IPS DF 6.9 (cell line): ENCODE results near the gene PIP5K1B.

Source experiments
- DNase-seq: peaks from one replicate; pipeline ENCODE4 v3.0.0-alpha.2; 2013; ENCODE audit warnings: low read depth, low spot score
- H3K27ac ChIP-seq: one replicate; pipeline ENCODE4 v1.5.1; 2013; ENCODE audit warnings: low read length, control low read depth
- H3K27me3 ChIP-seq: 2 replicates; pipeline ENCODE4 v1.6.1; 2013; ENCODE audit warnings: mild to moderate bottlenecking, low read length; ENCODE audit not compliant: control insufficient read depth, insufficient read depth
- H3K36me3 ChIP-seq: 2 replicates; pipeline ENCODE4 v1.6.1; 2013; ENCODE audit warnings: low read length; ENCODE audit not compliant: control insufficient read depth, insufficient read depth
- H3K4me1 ChIP-seq: 2 replicates; pipeline ENCODE4 v1.6.1; 2013; ENCODE audit warnings: low read length; ENCODE audit not compliant: control insufficient read depth, insufficient read depth
- H3K4me3 ChIP-seq: 2 replicates; pipeline ENCODE4 v1.5.1; 2013; ENCODE audit warnings: mild to moderate bottlenecking, low read length
- H3K9me3 ChIP-seq: 2 replicates; pipeline ENCODE4 v1.6.1; 2013; ENCODE audit warnings: low read length, inconsistent platforms; ENCODE audit not compliant: control insufficient read depth, insufficient read depth
- WGBS: extraction: QIAGEN DNeasy Blood & Tissue Kit; methylation state at CpG from one replicate; pipeline ENCODE4 v1.1.7; 2013; ENCODE audit warnings: mixed read lengths, missing lambda C conversion rate; ENCODE audit not compliant: insufficient read length, insufficient coverage; 5-methylcytosine and 5-hydroxymethylcytosine counted together

PIP5K1B gene

DNA sequence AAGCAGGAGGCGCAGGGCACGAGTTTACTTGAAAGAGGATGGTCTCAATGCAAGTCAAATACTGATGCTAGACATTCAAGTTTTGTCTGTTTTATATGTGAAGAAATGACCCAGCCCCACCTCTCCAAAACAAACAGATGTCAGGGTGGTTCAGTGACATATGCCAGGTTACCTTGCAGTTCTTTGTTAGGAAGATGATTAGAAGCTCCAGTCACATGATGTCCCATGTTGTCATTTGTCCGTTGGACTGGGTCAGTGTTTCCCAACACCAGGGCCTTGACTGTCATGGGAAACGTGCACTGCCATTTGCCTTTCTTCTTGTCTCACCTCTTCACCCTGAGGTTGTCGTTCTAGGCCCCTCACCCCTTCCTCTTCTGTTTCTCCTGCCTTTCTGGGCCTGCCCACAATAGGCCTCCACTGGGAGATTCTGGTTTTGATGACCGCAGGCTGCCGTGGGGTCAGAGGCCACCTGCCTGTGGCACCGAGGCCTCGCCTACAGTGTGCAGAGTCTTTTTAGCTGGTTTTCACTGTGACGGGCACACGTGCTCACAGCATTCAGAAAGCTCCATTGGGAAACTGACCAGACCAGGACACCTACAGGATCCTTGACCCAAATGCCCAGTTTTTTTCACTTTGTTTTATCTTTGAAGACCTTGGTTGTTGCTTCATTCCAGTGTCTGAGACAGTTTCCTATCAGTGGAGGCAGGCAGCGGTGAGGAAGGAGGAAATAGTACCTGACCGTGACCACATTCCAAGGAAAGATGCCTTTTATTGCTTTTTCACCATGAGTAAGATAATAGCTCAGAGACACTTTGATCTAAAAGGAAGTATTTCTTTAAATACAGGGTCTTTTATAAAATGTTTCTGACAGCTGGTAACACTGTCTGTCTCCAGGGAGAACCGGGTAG lies 123.1 kb downstream of the PIP5K1B start:
- no peaks in the 10 kb centered on the region; the same call in 1 of the 2 replicates for H3K4me1 ChIP-seq
- no peaks in the 10 kb centered on the region for H3K9me3 ChIP-seq
- no peak for DNase-seq
- no peaks in the 10 kb centered on the region for H3K36me3 ChIP-seq
- no peaks in the 10 kb centered on the region for H3K27me3 ChIP-seq
- 100% methylated on average over 1 of the region's 14 CpGs for WGBS
- H3K4me3 ChIP-seq = no peak overlapping the region
- H3K27ac ChIP-seq = no peak overlapping the region

DNA sequence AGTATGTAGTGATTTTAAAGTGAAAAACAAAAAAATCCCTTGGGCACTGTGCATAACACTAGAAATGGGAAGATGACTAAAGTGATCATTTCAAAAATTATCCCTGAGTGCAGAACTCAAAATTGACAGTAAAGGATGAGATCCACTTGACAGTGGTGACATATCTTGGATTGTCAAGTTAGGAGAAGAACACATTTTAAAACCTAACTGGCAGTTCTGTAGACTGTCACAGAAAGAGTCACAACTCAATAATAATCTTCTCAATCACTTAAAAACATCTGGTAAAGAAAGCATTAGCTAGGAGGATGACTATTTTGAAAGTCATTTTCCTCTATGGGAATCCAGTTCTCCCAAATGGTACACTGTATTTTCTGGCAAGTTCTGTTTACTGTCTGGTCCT lies 127.1 kb downstream of the PIP5K1B start:
- DNase-seq = no peak
- Histone ChIP-seq H3K27me3 (no peaks in the 10 kb centered on the region), H3K4me3 (no peak overlapping the region), H3K4me1 (no peaks in the 10 kb centered on the region), H3K9me3 (no peaks in the 10 kb centered on the region), H3K36me3 (no peaks in the 10 kb centered on the region), H3K27ac (no peak overlapping the region)

DNA sequence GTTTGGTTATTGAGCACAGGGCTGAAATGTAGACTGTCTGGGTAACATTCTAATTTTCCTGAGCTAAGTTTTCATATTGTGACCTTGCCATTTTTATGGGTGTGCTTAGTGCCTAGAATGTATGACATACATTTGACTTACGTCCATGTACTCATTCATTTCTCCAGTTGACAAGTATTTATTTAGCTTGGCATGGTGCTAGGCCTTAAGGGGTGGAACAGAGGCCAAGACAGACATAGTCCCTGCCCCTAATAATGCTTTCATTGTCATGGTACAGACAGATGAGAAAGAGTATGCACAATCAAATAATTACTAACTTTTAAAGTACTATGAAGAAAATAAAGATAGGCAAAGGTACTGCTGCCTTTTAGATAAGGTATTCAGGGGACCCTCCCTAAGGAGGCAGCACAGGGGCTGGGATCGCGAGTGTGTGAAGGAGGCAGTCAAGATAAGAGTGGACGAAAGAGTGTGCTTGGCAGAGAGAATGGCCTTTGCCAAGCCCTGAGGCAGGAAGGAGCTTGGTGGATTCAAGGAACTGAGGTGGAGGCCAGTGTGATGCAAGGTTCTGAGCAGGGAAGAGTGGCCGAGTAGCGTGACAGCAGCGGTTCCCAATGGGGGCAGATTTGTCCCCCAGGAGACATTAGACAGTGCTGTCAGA lies 128.0 kb downstream of the PIP5K1B start:
- no peak overlapping the region for H3K27ac ChIP-seq
- DNase-seq = no peak
- no CpG with 5 or more reads among the region's 7 CpGs for WGBS
- no peaks in the 10 kb centered on the region for H3K36me3 ChIP-seq
- no peaks in the 10 kb centered on the region for H3K27me3 ChIP-seq
- H3K4me3 ChIP-seq = no peak overlapping the region
- H3K9me3 ChIP-seq = no peaks in the 10 kb centered on the region
- H3K4me1 ChIP-seq = no peaks in the 10 kb centered on the region

GRCh38 chr9:68834931-68835520 lies 130.0 kb downstream of the PIP5K1B start:
- H3K4me1 ChIP-seq = no peaks in the 10 kb centered on the region
- H3K4me3 ChIP-seq = no peak overlapping the region
- no peaks in the 10 kb centered on the region for H3K27me3 ChIP-seq
- no peak overlapping the region for H3K27ac ChIP-seq
- no peak for DNase-seq
- no peaks in the 10 kb centered on the region for H3K9me3 ChIP-seq
- H3K36me3 ChIP-seq = no peaks in the 10 kb centered on the region
- WGBS = no CpG with 5 or more reads among the region's 2 CpGs

GRCh38 chr9:68836788-68837187 lies 131.7 kb downstream of the PIP5K1B start:
- Histone ChIP-seq H3K4me3 (no peak overlapping the region), H3K27me3 (no peaks in the 10 kb centered on the region), H3K36me3 (no peaks in the 10 kb centered on the region), H3K4me1 (no peaks in the 10 kb centered on the region), H3K9me3 (no peaks in the 10 kb centered on the region), H3K27ac (no peak overlapping the region)
- DNase-seq = no peak
- WGBS = no CpG with 5 or more reads among the region's 5 CpGs

- no CpG with 5 or more reads among the region's 1 CpG for WGBS
- no peaks in the 10 kb centered on the region for H3K27me3 ChIP-seq
- DNase-seq = no peak
- no peak overlapping the region for H3K4me3 ChIP-seq
- no peaks in the 10 kb centered on the region for H3K36me3 ChIP-seq
- H3K4me1 ChIP-seq = no peaks in the 10 kb centered on the region
- H3K27ac ChIP-seq = no peak overlapping the region
- H3K9me3 ChIP-seq = no peaks in the 10 kb centered on the region
Measured at GRCh38 chr9:68838245-68838644, 133.2 kb downstream of the PIP5K1B start.

- Histone ChIP-seq H3K36me3 (no peaks in the 10 kb centered on the region), H3K27me3 (no peaks in the 10 kb centered on the region), H3K4me3 (no peak overlapping the region), H3K27ac (no peak overlapping the region), H3K9me3 (no peaks in the 10 kb centered on the region), H3K4me1 (no peaks in the 10 kb centered on the region)
- no peak for DNase-seq
- WGBS = no CpG with 5 or more reads among the region's 6 CpGs
Measured at GRCh38 chr9:68841276-68842052, 136.4 kb downstream of the PIP5K1B start.

- no peak for DNase-seq
- no peaks in the 10 kb centered on the region for H3K27me3 ChIP-seq
- no CpG with 5 or more reads among the region's 2 CpGs for WGBS
- H3K4me3 ChIP-seq = no peak overlapping the region
- H3K4me1 ChIP-seq = no peaks in the 10 kb centered on the region
- H3K36me3 ChIP-seq = no peaks in the 10 kb centered on the region
- H3K9me3 ChIP-seq = no peaks in the 10 kb centered on the region
- H3K27ac ChIP-seq = no peak overlapping the region
Measured at GRCh38 chr9:68842568-68842967, 137.5 kb downstream of the PIP5K1B start.

- no CpG with 5 or more reads among the region's 3 CpGs for WGBS
- no peak overlapping the region for H3K4me3 ChIP-seq
- no peaks in the 10 kb centered on the region for H3K27me3 ChIP-seq
- H3K9me3 ChIP-seq = no peaks in the 10 kb centered on the region
- DNase-seq = no peak
- no peak overlapping the region for H3K27ac ChIP-seq
- no peaks in the 10 kb centered on the region for H3K36me3 ChIP-seq
- no peaks in the 10 kb centered on the region for H3K4me1 ChIP-seq
Measured at GRCh38 chr9:68843239-68843638, 138.2 kb downstream of the PIP5K1B start.

DNA sequence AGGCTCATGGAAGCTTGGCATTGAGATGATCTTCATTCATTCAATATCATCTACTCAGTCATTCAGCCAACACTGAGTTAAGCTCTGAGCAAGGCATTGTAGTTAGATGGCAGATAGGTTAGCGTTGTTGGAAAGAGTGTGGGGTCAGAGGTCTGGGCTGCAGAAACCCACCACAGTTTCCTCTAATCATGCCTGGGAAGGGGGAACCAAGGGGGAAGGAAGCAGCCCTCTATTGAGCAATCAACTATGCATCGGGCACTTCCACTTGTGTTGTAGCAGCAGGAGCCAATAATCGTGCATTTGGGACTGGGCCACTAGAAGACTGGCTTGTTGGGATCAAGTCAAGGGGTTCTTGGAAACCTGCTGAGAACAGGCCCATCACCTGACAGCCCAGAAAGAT lies 139.1 kb downstream of the PIP5K1B start:
- H3K4me1 ChIP-seq = no peaks in the 10 kb centered on the region
- H3K27me3 ChIP-seq = no peaks in the 10 kb centered on the region
- no peaks in the 10 kb centered on the region for H3K9me3 ChIP-seq
- H3K36me3 ChIP-seq = no peaks in the 10 kb centered on the region
- WGBS = no CpG with 5 or more reads among the region's 3 CpGs
- no peak for DNase-seq
- H3K4me3 ChIP-seq = no peak overlapping the region
- no peak overlapping the region for H3K27ac ChIP-seq
